GDM1 (cell line): ENCODE data around the gene DRC1.
A peak's percentile ranks its signal among the peaks of the same experiment; 100 is the strongest.

ENCODE experiments used
- DNase-seq: peaks from one replicate; lab custom pipeline; 2025; lab: John Stamatoyannopoulos, UW

Gene DRC1

GRCh38 chr2:26477911-26478253 is 76.2 kb downstream of the DRC1 start, which contains the start of gene OTOF:
TSS of gene OTOF (minus strand) at chr2:26478124.
- DNase-seq: no peak

- no peak for DNase-seq
Observed at GRCh38 chr2:26478366-26478765, 76.6 kb downstream of the DRC1 start.

GRCh38 chr2:26479131-26479788 is 77.5 kb downstream of the DRC1 start:
- DNase-seq: no peak

GRCh38 chr2:26479789-26480565 is 78.3 kb downstream of the DRC1 start:
- no peak for DNase-seq

- DNase-seq: no peak
Observed at GRCh38 chr2:26480566-26481423, 79.1 kb downstream of the DRC1 start.

GRCh38 chr2:26481706-26482105 is 80.0 kb downstream of the DRC1 start:
- DNase-seq: no peak

- no peak for DNase-seq
Observed at GRCh38 chr2:26482211-26483026, 80.7 kb downstream of the DRC1 start.

GRCh38 chr2:26483027-26483326 is 81.3 kb downstream of the DRC1 start:
- no peak for DNase-seq

- DNase-seq: no peak
Observed at GRCh38 chr2:26483516-26483915, 81.8 kb downstream of the DRC1 start.

- DNase-seq: no peak
Observed at GRCh38 chr2:26483957-26484565, 82.3 kb downstream of the DRC1 start.

GRCh38 chr2:26484579-26484978 is 82.9 kb downstream of the DRC1 start:
- no peak for DNase-seq

GRCh38 chr2:26485099-26485498 is 83.4 kb downstream of the DRC1 start:
- DNase-seq: no peak

GRCh38 chr2:26485725-26486418 is 84.2 kb downstream of the DRC1 start:
- no peak for DNase-seq

- DNase-seq: no peak
Observed at GRCh38 chr2:26486789-26487188, 85.1 kb downstream of the DRC1 start.

- no peak for DNase-seq
Observed at GRCh38 chr2:26487192-26487591, 85.5 kb downstream of the DRC1 start.

GRCh38 chr2:26488463-26489212 is 86.9 kb downstream of the DRC1 start:
- DNase-seq: no peak

- no peak for DNase-seq
Observed at GRCh38 chr2:26489213-26489850, 87.6 kb downstream of the DRC1 start.

GRCh38 chr2:26491563-26492167 is 89.9 kb downstream of the DRC1 start:
- no peak for DNase-seq

- peak; percentile 33 for DNase-seq
Observed at GRCh38 chr2:26492749-26493515, 91.2 kb downstream of the DRC1 start.
